ENCODE measurements around the gene KRTAP19-1. TPM values are rescaled to one million over a fixed set of nuclear protein-coding genes. Genes with fewer than 3 reads are reported as not detected.

Gene KRTAP19-1
- total and polyA plus RNA-seq, 5 donors from 2014 or later, result not detected

GRCh38 chr21:30444204-30444603 lies 36.0 kb downstream of the KRTAP19-1 start:
- no peak for ATAC-seq (ENCODE audit: low read depth in 2 of 2)
- no peak overlapping the region for H3K27ac ChIP-seq (ENCODE audit: insufficient read depth, low read length, poor library complexity, severe bottlenecking)
- no peaks in the 10 kb centered on the region for H3K9me3 ChIP-seq (ENCODE audit: control insufficient read depth in 2 of 2, low read length in 2 of 2)
- H3K27me3 ChIP-seq (ENCODE audit: control insufficient read depth, insufficient read depth, low read length), result no peaks in the 10 kb centered on the region
- no peaks in the 10 kb centered on the region for H3K27me3 Mint-ChIP-seq
- H3K4me1 Mint-ChIP-seq, result no peaks in the 10 kb centered on the region
- H3K4me3 ChIP-seq (ENCODE audit: low read depth, low read length), result no peak overlapping the region
- H3K4me3 Mint-ChIP-seq, result no peak overlapping the region
- no peaks in the 10 kb centered on the region for H3K4me1 ChIP-seq (ENCODE audit: control insufficient read depth, insufficient read depth, low read length, poor library complexity, severe bottlenecking)
- H3K9me3 Mint-ChIP-seq, result peaks cover 0 to 6% (median 0%) of the 10 kb centered on the region in 7 donors
- no peaks in the 10 kb centered on the region for H3K36me3 Mint-ChIP-seq
- DNase-seq, result no peak
- no peaks in the 10 kb centered on the region for H3K36me3 ChIP-seq (ENCODE audit: control insufficient read depth, insufficient read depth, low read length)
- H3K27ac Mint-ChIP-seq, result no peak overlapping the region

- DNase-seq (no peak), ATAC-seq (ENCODE audit: low read depth in 2 of 2) (no peak)
- Mint-ChIP-seq H3K4me1 (no peaks in the 10 kb centered on the region), H3K36me3 (no peaks in the 10 kb centered on the region), H3K27me3 (no peaks in the 10 kb centered on the region), H3K4me3 (no peak overlapping the region), H3K27ac (no peak overlapping the region), H3K9me3 (peaks cover 0 to 6% (median 0%) of the 10 kb centered on the region in 7 donors)
- no peaks in the 10 kb centered on the region for H3K36me3 ChIP-seq (ENCODE audit: control insufficient read depth, insufficient read depth, low read length)
- H3K9me3 ChIP-seq (ENCODE audit: control insufficient read depth in 2 of 2, low read length in 2 of 2), result no peaks in the 10 kb centered on the region
- H3K4me3 ChIP-seq (ENCODE audit: low read depth, low read length), result no peak overlapping the region
- no peaks in the 10 kb centered on the region for H3K4me1 ChIP-seq (ENCODE audit: control insufficient read depth, insufficient read depth, low read length, poor library complexity, severe bottlenecking)
- H3K27ac ChIP-seq (ENCODE audit: insufficient read depth, low read length, poor library complexity, severe bottlenecking), result no peak overlapping the region
- no peaks in the 10 kb centered on the region for H3K27me3 ChIP-seq (ENCODE audit: control insufficient read depth, insufficient read depth, low read length)
Observed at GRCh38 chr21:30443226-30443625, 36.9 kb downstream of the KRTAP19-1 start.

GRCh38 chr21:30439975-30440374 lies 40.2 kb downstream of the KRTAP19-1 start, which contains the start of gene KRTAP15-1:
Gene KRTAP15-1 (plus strand): TSS chr21:30440275. CDS start chr21:30440328, 53 bp downstream.
- ATAC-seq (ENCODE audit: low read depth in 2 of 2) (no peak), DNase-seq (no peak)
- Mint-ChIP-seq H3K27ac (no peak within 1 kb of the TSS), H3K27me3 (peaks cover 7% of the 10 kb centered on the region), H3K4me1 (no peaks in the 10 kb centered on the region), H3K4me3 (no peak within 1 kb of the TSS), H3K36me3 (no peaks in the 10 kb centered on the region), H3K9me3 (peaks cover 0 to 3% (median 1%) of the 10 kb centered on the region in 7 donors)
- no peak within 1 kb of the TSS for H3K27ac ChIP-seq (ENCODE audit: insufficient read depth, low read length, poor library complexity, severe bottlenecking)
- no peaks in the 10 kb centered on the region for H3K27me3 ChIP-seq (ENCODE audit: control insufficient read depth, insufficient read depth, low read length)
- no peaks in the 10 kb centered on the region for H3K4me1 ChIP-seq (ENCODE audit: control insufficient read depth, insufficient read depth, low read length, poor library complexity, severe bottlenecking)
- H3K4me3 ChIP-seq (ENCODE audit: low read depth, low read length), result no peak within 1 kb of the TSS
- H3K9me3 ChIP-seq (ENCODE audit: control insufficient read depth in 2 of 2, low read length in 2 of 2), result no peaks in the 10 kb centered on the region
- H3K36me3 ChIP-seq (ENCODE audit: control insufficient read depth, insufficient read depth, low read length), result no peaks in the 10 kb centered on the region

GRCh38 chr21:30437010-30437565 lies 43.1 kb downstream of the KRTAP19-1 start:
- Mint-ChIP-seq H3K4me3 (no peak overlapping the region), H3K27ac (no peak overlapping the region), H3K36me3 (no peaks in the 10 kb centered on the region), H3K27me3 (peaks cover 7% of the 10 kb centered on the region), H3K4me1 (no peaks in the 10 kb centered on the region), H3K9me3 (peaks cover 0 to 6% (median 0%) of the 10 kb centered on the region in 7 donors)
- H3K4me3 ChIP-seq (ENCODE audit: low read depth, low read length), result no peak overlapping the region
- no peaks in the 10 kb centered on the region for H3K9me3 ChIP-seq (ENCODE audit: control insufficient read depth in 2 of 2, low read length in 2 of 2)
- H3K27me3 ChIP-seq (ENCODE audit: control insufficient read depth, insufficient read depth, low read length), result no peaks in the 10 kb centered on the region
- H3K36me3 ChIP-seq (ENCODE audit: control insufficient read depth, insufficient read depth, low read length), result no peaks in the 10 kb centered on the region
- no peak overlapping the region for H3K27ac ChIP-seq (ENCODE audit: insufficient read depth, low read length, poor library complexity, severe bottlenecking)
- H3K4me1 ChIP-seq (ENCODE audit: control insufficient read depth, insufficient read depth, low read length, poor library complexity, severe bottlenecking), result no peaks in the 10 kb centered on the region
- no peak for ATAC-seq (ENCODE audit: low read depth in 2 of 2)
- no peak for DNase-seq

GRCh38 chr21:30434033-30434631 lies 46.0 kb downstream of the KRTAP19-1 start:
- ATAC-seq (ENCODE audit: low read depth in 2 of 2) (no peak), DNase-seq (peak in 2 of 3 donors; percentile 2 to 18)
- Mint-ChIP-seq H3K9me3 (peaks cover 0 to 2% (median 0%) of the 10 kb centered on the region in 7 donors), H3K27ac (no peak overlapping the region), H3K36me3 (no peaks in the 10 kb centered on the region), H3K4me3 (no peak overlapping the region), H3K27me3 (peaks cover 7% of the 10 kb centered on the region), H3K4me1 (no peaks in the 10 kb centered on the region)
- H3K9me3 ChIP-seq (ENCODE audit: control insufficient read depth in 2 of 2, low read length in 2 of 2), result no peaks in the 10 kb centered on the region
- H3K27me3 ChIP-seq (ENCODE audit: control insufficient read depth, insufficient read depth, low read length), result peaks cover 2% of the 10 kb centered on the region
- H3K36me3 ChIP-seq (ENCODE audit: control insufficient read depth, insufficient read depth, low read length), result no peaks in the 10 kb centered on the region
- no peak overlapping the region for H3K4me3 ChIP-seq (ENCODE audit: low read depth, low read length)
- H3K27ac ChIP-seq (ENCODE audit: insufficient read depth, low read length, poor library complexity, severe bottlenecking), result no peak overlapping the region
- no peaks in the 10 kb centered on the region for H3K4me1 ChIP-seq (ENCODE audit: control insufficient read depth, insufficient read depth, low read length, poor library complexity, severe bottlenecking)

GRCh38 chr21:30430170-30430655 lies 50.0 kb downstream of the KRTAP19-1 start, which contains the start of gene KRTAP13-4:
Gene KRTAP13-4 (plus strand): TSS chr21:30430220. CDS start chr21:30430276, 56 bp downstream.
- Mint-ChIP-seq H3K27me3 (no peaks in the 10 kb centered on the region), H3K27ac (no peak within 1 kb of the TSS), H3K36me3 (no peaks in the 10 kb centered on the region), H3K4me3 (no peak within 1 kb of the TSS), H3K4me1 (no peaks in the 10 kb centered on the region), H3K9me3 (peaks cover 0 to 3% (median 0%) of the 10 kb centered on the region in 7 donors)
- H3K9me3 ChIP-seq (ENCODE audit: control insufficient read depth in 2 of 2, low read length in 2 of 2), result no peaks in the 10 kb centered on the region
- no peak for DNase-seq
- no peak within 1 kb of the TSS for H3K4me3 ChIP-seq (ENCODE audit: low read depth, low read length)
- H3K27ac ChIP-seq (ENCODE audit: insufficient read depth, low read length, poor library complexity, severe bottlenecking), result no peak within 1 kb of the TSS
- no peaks in the 10 kb centered on the region for H3K36me3 ChIP-seq (ENCODE audit: control insufficient read depth, insufficient read depth, low read length)
- ATAC-seq (ENCODE audit: low read depth in 2 of 2), result no peak
- no peaks in the 10 kb centered on the region for H3K4me1 ChIP-seq (ENCODE audit: control insufficient read depth, insufficient read depth, low read length, poor library complexity, severe bottlenecking)
- H3K27me3 ChIP-seq (ENCODE audit: control insufficient read depth, insufficient read depth, low read length), result peaks cover 2% of the 10 kb centered on the region

All from CD4-positive, CD25-positive, alpha-beta regulatory T cell (primary cell).